Measurements from ENCODE around the gene PNCK.
A peak's percentile ranks its signal among the peaks of the same experiment; 100 is the strongest.
"Not testable (repeated sequence)": the region's sequence is repeated elsewhere in the genome, so short reads cannot be mapped to it uniquely, and the experiment has no call there.

PNCK gene

DNA sequence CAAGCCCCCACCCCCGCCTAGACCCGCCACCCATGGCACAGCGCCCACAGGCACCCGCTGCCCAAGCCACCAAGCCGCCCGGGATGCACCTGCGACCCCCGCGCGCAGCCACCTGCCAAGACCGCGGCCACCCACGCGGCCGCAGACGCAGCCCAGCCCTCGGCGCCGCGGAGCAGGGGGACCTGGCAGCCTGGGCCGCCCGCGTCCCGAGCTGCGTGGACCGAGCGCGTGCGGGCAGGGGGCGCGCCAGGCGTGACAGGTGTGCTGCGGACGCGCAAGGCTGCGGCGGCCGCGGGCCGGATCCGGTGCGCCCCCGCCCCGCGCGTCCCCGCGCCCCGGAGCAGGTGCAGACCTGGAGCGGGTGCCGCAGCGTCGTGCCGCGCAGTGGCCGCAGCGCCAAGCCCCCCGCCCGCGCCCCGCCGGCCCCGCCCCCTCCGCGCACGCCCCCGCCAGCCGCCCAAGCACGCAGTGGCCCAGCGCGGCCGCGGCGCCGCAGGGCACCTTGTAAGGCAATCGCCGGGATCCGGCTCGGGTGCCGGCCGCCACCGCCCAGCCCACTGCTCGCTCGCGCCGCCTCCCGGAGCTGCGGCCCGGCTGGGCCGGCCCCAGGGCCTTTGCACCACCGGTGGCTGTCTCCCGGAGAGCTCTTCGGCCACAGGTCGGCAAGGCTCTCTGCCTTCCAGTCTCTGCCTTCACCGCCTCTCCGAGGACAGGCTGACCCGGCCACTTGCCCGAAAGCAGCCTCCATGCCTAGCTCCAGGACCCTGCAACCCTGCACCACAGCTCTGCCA is at the start of gene PNCK:
Gene PNCK (minus strand): TSS at position 386 of the 791 bp plus-strand sequence. CDS start 737 bp downstream, outside the sequence.
- DNase-seq, result no peak

DNA sequence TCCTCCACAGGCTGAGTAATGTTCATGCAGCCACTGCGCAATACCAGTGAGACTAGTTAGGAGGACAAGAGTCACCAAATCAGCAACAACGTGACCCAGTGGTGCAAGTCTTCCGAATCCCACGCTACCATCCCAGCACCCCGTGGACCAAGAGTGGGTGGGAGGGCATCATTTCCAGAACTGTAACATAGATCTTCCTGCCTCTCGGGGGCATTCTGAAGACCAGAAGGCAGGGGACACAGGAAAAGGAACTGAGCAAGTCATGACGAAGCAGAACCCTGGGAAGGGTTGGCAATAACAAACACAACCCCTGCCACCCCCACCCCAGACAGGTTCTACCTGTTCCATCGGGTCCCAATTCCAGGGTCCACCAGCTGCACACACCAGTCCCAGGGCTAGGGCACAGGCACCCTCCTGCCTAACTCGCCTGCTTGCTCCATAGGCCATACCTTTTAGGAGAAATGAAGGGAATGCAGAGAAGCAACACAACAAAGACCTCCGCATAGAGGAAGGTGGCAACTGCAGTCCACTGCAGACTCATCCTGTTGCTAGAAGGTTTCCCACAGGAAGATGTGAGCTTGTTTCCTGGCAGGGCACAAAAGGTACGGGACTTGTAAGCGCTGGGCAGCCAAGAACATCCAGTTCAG is 49.2 kb upstream of the PNCK start:
- no peak for DNase-seq

DNA sequence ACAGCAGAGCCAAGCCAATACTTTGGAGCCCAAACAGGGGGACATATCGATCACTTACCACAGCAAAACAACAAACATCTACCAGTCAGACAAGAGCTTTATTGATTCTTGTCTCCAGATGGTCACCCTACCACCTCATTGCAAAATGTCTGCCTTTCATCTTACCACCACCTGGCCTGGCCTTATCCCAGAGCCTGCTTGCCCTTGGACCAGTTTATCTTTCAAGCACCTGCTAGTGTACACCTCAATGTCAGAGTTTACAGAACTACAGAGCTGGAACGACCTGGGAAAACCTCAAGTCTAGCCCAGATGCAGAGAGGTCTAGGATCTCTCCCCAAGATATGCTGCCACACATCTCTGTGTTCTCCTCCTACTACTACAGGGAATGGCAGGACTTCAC is 46.1 kb upstream of the PNCK start:
- DNase-seq, result no peak

DNA sequence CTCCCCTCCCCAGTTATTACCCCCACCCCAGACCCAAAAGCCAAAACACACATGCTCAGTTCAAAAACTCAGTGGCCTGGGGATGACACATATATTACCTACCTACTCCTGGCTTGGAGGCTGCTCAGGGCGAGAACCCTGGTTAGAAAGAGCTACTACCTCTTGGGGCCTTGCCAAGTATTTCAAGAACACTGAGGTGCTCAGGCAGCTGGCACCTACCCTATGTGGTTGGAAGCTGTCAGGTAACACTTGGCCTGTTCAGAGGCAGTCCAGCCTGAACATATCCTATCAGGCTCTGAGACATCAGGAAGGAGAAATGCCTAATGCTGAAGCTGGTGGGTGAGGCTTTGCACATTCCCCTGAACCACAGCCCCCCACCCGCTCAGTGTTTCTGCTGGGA is 45.6 kb upstream of the PNCK start:
- no peak for DNase-seq

DNA sequence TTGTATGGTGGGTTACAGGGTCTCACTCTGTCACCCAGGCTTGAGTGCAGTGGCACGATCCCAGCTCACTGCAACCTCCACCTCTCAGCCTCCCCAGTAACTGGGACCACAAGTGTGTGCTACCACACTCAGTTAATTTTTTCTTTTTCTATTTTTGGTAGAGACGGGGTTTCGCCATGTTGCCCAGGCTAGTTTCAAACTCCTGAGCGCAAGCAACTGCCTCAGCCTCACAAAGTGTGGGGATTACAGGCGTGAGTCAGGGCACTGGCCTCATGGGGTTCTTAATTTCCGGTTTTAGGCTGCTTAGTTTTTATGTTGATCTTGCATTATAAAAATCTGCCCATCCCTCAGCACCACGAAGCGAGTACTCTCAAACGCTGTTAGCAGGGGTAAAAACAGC is 43.8 kb upstream of the PNCK start:
- DNase-seq, result no peak

DNA sequence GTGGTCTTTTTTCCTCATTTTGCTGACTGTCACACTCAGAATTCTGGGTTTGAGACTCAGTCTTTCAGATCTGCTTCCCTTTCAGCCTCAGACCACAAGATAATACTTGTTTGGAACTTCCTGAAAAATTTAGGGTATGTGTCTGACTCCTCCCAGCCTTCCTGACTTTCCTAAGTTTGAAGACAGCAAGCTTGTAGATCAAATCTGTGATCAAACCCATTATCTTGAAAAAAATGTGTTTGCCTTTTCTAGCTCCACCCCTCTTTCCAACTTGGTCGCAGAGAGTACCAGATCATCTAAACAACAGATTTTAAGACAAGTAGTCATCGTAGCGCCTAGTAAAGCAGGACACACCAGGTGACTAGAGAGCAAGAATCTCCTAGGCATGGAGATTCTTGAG is 40.6 kb upstream of the PNCK start:
- no peak for DNase-seq

DNA sequence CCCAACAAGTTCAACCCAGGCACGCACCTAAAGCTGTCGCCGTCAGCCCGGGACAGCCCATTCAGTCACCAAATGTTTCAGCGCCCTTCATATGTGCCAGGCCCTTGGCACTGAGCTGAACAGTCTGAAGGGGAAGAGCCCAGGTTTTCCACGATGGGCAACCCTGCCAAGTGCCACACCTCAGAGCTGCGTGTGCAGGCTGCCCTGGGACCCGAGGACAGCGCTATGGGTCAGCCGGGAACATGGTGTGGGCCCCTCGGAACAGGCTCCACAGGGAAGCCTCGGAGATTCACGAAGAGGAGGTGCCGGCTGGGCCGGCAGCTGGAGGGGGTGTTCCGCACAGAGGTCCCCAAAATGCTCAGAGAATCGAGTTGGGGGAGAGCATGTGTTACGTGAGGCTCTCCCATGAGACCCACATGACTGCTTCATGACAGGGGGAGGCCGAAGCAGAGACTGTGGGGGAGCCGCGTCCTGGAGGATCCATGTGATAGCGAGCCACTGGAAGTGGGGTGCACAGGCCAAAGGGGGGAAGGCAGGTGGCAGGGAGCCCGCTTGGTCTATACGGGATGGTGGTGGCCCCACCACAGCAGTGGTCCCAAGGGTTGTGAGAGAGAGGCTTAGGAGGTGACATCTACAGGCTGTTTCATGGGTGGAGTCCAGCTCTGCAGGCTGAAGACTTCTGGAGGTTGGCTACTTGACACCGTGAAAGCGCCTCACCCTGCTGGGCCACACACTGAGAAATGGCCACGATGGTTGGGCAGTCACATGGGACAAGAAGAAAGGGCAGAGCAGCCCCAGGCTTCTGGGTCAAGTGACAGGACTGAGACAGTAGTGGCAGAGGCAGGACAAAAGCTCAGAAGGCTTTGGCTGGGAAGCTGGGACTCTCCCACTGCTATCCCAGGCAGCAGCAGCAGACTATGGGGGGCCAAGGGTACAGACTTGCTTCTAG is 36.4 kb upstream of the PNCK start:
- DNase-seq, result no peak

DNA sequence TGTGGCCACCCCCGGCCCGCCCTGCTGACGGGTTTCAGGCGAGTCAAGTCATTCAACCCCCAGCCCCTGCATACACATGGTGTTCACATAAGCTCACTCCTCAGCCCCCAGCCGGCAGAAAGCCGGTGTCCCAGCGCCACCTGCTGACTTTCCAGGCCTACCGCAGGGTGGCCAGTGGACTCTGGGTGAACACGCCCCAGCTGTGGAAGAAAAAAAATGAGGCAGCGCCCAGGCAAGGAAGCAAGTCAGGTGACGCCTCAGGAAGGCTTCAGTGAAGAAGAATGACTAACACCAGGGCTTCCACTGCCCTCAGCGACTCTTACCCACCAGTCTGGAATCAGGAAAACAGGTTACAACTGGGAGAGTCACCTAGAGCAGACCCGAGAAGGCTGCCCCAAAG is 34.8 kb upstream of the PNCK start:
- peak in 4 of 6 experiments; percentile 20 to 27 (median 24) for DNase-seq

DNA sequence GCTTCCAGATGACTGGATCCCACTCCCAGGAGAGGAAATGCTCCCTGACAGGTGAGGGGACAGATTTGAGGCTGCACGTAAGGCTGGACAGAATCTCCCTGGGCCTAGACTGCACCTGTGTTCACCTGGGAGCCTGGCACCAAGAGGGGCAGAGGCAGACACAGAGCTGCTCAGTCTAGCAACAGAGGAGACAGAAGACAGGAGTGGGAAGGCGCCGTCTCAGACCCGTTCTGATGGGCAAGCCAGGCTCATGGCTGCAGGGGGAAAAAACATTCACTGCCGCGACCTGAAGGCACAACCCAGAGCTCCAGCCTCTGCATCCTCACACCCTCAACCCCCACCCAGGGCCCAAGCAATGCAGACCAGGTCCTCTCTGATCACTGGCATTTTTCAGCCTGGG is 33.8 kb upstream of the PNCK start:
- no peak for DNase-seq

DNA sequence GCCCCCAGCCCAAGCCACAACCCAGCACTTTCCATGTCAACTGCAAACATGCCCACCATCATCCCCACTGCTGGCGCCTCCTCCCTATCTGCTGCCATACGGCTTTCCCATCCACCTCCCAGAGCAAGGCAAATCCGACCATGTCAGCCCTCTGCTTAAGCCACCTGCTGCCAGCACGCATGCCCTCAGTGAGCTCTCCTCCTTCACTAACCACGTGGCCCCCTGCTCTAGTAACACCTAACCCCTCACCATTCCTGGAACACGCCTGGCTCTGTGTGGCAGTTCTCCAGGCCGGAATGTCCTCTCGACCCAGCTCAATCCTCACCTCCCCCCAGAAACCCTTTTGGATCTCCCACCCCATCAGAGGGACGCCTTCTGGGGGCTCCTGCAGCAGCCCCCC is 33.2 kb upstream of the PNCK start:
- DNase-seq, result no peak

DNA sequence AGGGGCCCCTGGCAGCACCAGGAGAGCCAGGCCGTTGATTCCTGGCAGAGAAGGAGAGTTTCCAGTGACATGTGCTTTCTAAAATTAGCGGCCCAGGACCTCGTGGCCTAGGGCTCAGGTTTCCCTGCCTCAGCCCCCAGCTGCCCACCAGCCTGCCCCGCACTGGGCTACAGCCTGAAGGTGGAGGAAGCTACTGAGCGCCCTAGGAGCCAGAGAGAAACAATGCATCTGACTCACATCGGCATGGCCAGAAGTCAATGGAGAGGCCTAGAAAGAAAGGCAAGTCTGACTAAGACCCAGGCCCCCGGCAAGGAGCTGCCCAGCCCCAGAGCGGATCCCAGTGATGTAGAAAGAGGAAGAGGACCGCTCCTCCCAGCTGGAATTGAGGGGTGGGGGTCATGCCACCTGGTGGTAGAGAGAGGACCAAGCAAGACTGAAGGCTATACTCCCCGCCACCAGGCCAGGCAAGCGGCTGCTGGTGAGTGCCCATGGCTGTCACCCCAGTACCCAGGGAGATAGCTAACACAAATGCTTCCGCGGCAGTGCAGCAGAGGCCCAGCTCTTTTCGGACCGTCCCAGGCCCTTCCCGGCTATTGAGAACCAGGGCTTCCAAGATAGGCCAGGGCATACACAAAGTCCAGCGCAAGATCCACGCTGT is 31.9 kb upstream of the PNCK start:
- not testable (repeated sequence) for DNase-seq

DNA sequence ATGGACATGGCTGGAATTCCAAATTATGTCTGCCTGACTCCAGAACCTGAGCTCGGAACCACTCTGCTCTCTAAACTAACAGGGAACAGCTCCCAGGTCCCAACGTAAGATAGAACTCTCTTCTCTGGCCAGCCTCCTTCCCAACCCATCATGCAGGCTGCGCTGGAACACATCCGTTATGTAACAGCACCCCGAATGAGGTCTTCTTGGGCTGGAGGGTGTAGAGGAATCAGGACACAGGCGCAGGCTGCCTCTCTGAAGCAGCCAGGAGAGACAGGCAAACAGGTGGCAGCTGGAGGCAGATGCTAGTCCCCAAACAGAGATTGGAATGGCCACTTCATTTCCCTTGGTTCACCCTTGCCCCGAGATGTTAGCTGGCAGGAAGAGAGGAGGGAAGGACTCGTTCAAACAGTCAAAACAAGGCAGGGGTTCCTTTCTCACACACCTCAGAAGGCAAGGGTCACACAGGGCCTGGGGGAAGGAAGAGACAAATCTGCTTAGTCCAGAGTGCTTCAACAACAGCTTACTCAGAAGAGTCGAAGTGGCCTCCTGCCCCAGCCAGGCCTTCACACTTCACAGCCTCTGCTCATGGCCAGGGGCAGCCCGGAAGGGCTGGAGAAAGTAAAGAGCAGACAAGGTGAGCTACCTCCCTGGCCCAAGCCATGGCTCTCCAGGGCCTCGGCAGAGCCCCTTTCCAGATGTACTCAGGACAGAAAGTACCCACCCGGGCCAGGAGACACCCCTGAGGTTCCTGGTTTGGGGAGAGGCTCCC is 31.2 kb upstream of the PNCK start:
- DNase-seq, result not testable (repeated sequence)

DNA sequence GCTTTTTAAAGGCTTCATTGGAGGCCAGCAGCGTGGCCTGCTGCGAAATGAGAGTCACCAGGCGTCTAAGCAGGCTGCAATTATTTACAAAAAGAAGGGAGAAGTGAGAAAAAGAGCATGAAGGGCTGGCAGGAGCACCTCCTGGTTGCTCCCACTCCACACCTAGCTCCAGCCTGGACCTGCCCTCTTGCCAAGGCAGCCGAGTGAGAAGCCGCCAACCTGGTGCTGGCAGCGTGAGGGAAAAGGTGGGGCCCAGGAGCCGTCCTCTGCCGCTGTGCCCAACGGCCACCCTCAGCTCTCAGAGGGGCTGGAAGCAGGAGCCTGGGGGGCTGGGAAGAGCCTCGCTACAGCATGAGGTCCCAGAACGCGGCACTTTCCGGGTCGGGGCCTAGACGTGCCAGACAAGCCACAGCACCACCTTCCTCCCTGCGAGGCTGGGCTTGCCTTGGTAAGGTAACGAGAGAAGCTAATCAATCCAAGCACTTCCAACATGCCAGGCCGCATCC is 30.5 kb upstream of the PNCK start:
- DNase-seq, result no peak

DNA sequence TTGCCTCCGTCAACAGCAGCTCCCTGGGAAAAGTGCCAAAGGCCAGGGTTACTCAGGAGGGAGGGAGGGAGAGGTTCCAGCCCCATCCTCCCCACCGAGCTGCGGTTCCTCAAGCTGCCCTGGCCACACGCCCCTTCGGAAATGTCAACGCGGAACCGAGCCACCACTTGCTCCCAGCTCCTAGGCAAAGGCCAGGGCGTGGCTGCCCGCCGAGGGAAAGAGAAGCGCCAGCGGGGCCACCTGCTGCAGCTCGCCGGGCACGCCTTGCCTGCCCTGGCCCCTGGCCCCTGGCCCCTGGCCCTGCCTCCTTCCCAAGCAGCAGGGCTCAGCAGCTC is 29.4 kb upstream of the PNCK start:
- no peak for DNase-seq

DNA sequence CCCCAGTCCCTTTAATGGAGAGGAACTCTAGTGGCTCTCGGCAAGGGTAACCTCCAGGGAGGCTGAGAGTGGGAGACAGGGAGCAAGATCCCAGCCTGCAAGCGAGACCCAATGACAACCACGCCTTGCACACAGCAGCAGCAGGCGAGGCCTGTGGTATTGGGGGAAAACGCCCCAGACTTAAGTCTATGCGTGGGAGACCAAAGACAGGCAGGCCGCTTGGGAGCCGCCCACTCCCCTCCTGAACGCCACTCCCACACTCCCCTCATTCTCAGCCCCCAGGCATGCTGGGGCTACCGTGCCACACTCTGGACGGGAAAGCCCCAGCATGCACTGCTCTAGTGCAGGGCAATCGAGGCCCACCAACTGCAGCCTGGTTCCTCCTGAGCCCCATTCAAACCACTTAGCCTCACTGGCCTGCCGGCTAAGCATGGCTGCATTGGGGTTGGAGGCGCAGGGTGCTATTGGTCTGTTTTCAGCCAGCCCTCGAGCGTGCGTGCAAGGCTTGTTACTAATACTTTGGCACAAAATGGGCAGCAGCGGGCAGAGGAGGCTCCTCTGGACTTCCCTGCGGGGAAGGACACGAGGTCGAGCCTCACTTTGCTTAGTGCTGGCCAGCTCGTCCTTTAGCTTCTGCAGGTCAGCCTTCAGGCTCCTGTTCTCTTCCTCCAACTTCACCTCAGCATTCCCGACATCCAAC is 28.9 kb upstream of the PNCK start:
- DNase-seq, result no peak

DNA sequence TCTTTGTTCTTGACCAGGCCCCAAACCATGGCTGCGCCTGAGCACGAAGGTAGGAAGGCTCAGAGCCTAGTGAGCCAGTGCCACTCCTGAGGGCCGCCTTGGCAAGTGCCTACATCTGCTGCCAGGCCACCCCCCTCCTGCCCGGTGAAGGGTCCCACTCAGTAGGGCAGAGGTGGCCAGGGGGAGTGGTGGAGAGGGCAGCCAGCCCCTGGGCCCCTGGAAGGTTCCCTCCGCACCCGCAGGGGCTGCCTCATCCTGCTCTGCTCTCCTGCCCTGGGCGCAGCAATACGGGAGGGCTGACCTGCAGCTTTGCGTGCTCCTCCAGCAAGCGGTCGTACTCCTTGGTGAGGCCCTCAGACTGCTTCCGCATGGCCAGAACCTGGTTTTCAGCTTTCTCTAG is 28.1 kb upstream of the PNCK start:
- DNase-seq, result no peak

DNA sequence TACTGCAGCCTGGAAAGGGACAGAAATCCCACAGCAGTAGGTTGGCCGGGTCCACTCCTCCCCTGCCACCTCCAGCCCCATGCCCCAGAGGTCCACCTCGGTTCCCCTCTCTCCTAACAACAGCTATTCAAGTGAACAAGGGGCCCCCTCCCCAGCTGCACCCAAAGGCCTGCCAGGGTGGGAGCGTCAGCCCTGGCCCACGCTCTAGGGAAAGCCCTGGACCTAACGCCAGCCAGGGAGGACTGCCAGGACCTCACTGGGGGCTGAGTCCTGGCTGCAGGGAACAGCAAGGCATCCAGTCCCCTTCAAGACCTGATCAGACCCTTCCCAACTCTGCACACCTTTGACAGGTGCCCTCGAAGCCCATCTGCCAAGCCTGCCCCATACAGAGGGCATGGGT is 27.4 kb upstream of the PNCK start:
- DNase-seq, result no peak

DNA sequence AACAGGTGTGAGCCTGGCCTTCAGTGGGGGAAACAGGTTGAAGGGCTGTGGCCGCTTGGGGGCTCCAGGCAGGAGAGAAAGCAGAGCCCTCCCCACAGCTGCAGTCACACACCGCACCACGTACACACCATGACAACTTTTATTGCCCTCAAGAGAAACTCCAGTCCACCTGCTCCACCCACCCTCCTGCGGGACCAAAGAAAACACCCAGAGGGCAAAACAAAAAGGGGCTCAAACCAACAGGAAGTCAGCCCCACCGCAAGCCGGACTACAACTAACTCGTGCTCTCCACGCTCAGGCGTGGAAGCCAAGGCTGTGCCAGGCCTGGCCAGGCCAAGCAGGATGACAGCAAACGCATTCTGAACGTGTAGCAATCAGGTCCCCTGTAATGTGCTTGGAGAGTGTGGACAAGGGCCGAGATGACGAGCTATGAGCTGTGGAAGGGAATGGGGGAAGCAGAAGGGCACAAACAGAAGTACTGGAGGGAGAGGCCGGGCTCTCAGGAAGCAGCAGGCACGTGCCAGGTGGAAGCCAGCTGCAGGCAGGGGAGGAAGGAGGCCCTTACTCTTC is 26.8 kb upstream of the PNCK start:
- DNase-seq, result no peak

DNA sequence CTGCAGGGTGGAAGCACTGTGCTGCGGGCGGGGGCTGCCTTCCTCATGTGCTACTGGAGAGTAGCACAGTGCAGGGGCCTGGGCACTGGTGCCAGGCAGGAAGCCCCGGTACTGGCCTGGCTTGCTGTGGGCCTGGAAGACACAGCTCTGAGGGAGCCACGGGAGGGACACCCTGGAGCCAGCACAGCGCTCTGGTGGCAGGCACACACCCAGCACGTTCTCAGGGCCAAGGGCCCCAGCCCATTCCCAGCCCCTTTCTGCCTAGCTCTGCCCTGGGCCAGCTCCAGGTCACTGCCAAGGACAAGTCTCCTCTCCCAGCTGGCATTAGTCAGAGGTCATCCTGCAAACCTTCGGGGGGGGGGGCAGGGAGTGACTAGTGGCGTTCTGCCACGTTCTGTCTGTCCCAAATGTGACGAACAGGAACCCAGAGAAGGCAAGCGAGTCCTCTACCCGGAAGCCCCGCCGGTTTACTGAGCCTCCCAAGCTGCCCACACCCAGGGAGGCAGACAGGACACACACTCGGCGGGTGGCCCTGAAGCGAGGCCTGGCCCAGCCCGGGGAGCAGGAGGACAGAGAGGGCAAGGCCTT is 26.3 kb upstream of the PNCK start:
- DNase-seq, result not testable (repeated sequence)

DNA sequence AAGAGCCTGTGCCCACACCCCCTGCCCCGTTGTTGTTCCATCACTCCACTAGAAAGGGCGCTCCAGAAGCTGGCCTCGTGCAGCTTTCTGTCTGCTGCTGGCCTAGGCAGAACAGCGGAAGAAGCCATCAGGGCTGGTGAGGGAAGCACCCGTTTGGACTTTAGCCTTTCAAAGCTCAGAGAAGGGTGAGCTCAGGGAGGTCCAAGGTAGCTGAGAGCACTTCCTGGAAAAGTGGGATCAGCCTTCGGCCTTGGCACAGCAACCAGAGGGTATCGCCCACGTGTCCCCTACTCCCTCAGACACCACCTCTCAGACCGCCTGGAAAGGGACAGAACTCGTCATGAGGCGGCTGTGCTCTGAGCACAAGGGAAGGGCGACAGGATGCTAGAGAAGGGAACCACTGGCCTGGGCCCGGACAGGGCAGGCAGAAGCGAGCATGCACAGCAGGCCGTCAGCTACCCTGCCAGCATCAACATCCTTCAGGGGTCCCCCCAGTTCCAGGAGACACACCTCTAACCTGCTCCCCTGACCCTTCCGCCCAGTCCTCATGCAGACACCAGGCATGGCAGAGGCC is 25.7 kb upstream of the PNCK start:
- not testable (repeated sequence) for DNase-seq

Data from stimulated activated naive CD4-positive, alpha-beta T cell (primary cell).